ENCODE data around the gene PSME2. TPM values are rescaled to one million over a fixed set of nuclear protein-coding genes. Genes with fewer than 3 reads are reported as not detected.

Gene PSME2
- total and polyA plus RNA-seq, 2 of the 13 experiments (the other 11 are each of a cell fraction or from before 2014, with no cell fraction given): 332 to 716 TPM

GRCh38 chr14:24095271-24096068 is 50.9 kb downstream of the PSME2 start (continued):
- TF ChIP-seq BORCS8-MEF2B (CRISPR knock-in tag; IDR thresholded peaks at IDR 0.05) (peak; percentile 100), ATF6 (CRISPR knock-in tag; conservative IDR thresholded peaks at IDR 0.05) (no peak; the same call in 1 of the 2 replicates), ZNF362 (CRISPR knock-in tag; IDR thresholded peaks at IDR 0.05; ENCODE audit: borderline replicate concordance) (peak; percentile 57), MLX (CRISPR knock-in tag; IDR thresholded peaks at IDR 0.05) (peak; percentile 97), ZBTB8A (CRISPR knock-in tag; IDR thresholded peaks at IDR 0.05; ENCODE audit: borderline replicate concordance, low read depth) (peak; percentile 99), STAT5B (CRISPR knock-in tag; IDR thresholded peaks at IDR 0.05) (peak; percentile 91), CHD4 (IDR thresholded peaks at IDR 0.05; ENCODE audit: borderline replicate concordance, low read length) (no peak), ZNF281 (CRISPR knock-in tag; IDR thresholded peaks at IDR 0.05; ENCODE audit: borderline replicate concordance) (peak; percentile 96), ZNF292 (CRISPR knock-in tag; IDR thresholded peaks at IDR 0.05; ENCODE audit: borderline replicate concordance, low read depth) (peak; percentile 89; the same call in 1 of the 2 replicates), KDM6A (CRISPR knock-in tag; IDR thresholded peaks at IDR 0.05; ENCODE audit: low read depth) (peak; percentile 78), PHB2 (IDR thresholded peaks at IDR 0.05; ENCODE audit: partially characterized antibody) (no peak), ZMAT3 (CRISPR knock-in tag; conservative IDR thresholded peaks at IDR 0.05) (peak; percentile 99), ZNF766 (CRISPR knock-in tag; IDR thresholded peaks at IDR 0.05; ENCODE audit: borderline replicate concordance) (peak; percentile 88; the same call in 1 of the 2 replicates), GTF3A (CRISPR knock-in tag; conservative IDR thresholded peaks at IDR 0.05) (peak; percentile 97), NFE2L1 (CRISPR knock-in tag; IDR thresholded peaks at IDR 0.05; ENCODE audit: borderline replicate concordance) (no peak), ZFP90 (CRISPR knock-in tag; IDR thresholded peaks at IDR 0.05; ENCODE audit: borderline replicate concordance) (peak; percentile 81), TRIM22 (IDR thresholded peaks at IDR 0.05) (no peak), PCBP2 (optimal IDR thresholded peaks at IDR 0.05; ENCODE audit: low read depth, low read length, poor library complexity, severe bottlenecking) (peak; percentile 48), TMF1 (CRISPR knock-in tag; IDR thresholded peaks at IDR 0.05; ENCODE audit: low read depth) (peak; percentile 96)
